HUES6 (cell line): ENCODE measurements around the gene IFI27.

ENCODE experiments used
- H3K27ac ChIP-seq: 2 replicates; pipeline ENCODE4 v1.7.0; 2013; ENCODE audit warnings: low read depth, mild to moderate bottlenecking, low read length, inconsistent platforms
- H3K27me3 ChIP-seq: 2 replicates; pipeline ENCODE4 v1.6.1; 2013; ENCODE audit warnings: low read length; ENCODE audit not compliant: control insufficient read depth, insufficient read depth
- H3K36me3 ChIP-seq: 2 replicates; pipeline ENCODE4 v1.6.1; 2013; ENCODE audit warnings: low read length; ENCODE audit not compliant: control insufficient read depth, insufficient read depth
- H3K4me1 ChIP-seq: 2 replicates; pipeline ENCODE4 v1.6.1; 2013; ENCODE audit warnings: low read length; ENCODE audit not compliant: control insufficient read depth, insufficient read depth
- H3K4me3 ChIP-seq: 2 replicates; pipeline ENCODE4 v1.5.1; 2013; ENCODE audit warnings: low read depth, low read length
- H3K9ac ChIP-seq: one replicate; pipeline ENCODE4 v1.6.1; 2013; ENCODE audit warnings: mild to moderate bottlenecking, low read length
- H3K9me3 ChIP-seq: 2 replicates; pipeline ENCODE4 v1.6.1; 2013; ENCODE audit warnings: low read depth, low read length; ENCODE audit not compliant: control insufficient read depth, insufficient read depth

The IFI27 gene

GRCh38 chr14:94081386-94081820 is 29.1 kb upstream of the IFI27 start:
- Histone ChIP-seq H3K4me1 (peaks cover 13% of the 10 kb centered on the region; the same call in 1 of the 2 replicates), H3K4me3 (peak overlapping the region; percentile 74), H3K36me3 (peaks cover 29% of the 10 kb centered on the region), H3K27ac (no peak overlapping the region), H3K9me3 (peaks cover 12% of the 10 kb centered on the region; the same call in 1 of the 2 replicates), H3K27me3 (no peaks in the 10 kb centered on the region), H3K9ac (peak overlapping the region; percentile 65)

DNA sequence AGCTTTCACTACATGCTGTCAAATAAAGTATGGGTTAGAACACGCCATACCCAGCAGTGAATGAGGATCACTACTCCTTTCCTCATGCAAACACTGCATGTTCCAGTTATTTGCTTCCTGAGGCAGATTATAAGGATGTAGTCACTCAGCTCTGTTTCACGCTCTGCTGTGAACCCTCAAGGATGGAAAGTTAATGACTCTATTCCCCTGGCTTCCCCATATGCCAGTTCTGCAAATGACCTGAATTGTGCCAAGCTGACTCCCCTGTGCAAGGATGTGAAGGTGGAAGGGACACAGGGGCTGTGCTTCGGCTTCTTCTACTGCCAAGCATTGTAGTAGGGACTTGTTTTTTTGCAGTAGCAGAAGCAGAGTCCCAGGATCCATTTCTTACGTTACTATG is 22.6 kb upstream of the IFI27 start:
- Histone ChIP-seq H3K4me3 (no peak overlapping the region), H3K9ac (no peak overlapping the region), H3K27me3 (no peaks in the 10 kb centered on the region), H3K9me3 (peaks cover 3% of the 10 kb centered on the region; the same call in 1 of the 2 replicates), H3K36me3 (no peaks in the 10 kb centered on the region), H3K4me1 (no peaks in the 10 kb centered on the region), H3K27ac (no peak overlapping the region)

DNA sequence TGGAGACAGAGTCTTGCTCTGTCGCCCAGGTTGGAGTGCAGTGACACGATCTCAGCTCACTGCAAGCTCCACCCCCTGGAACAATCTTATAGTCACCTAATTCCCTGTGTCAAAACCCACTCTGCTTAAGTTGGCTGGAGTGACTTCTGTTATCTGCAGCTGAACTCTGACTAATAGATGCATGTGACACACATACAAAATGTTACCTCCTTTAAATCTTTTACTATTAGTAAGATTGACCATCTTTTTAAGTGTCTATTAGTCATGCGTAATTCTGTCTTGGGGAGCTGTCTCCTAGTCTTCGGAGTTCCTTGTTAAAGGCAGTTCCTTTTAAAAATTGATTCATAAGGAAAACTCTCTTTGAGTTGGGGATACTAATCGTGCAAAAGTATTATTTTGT is 22.0 kb upstream of the IFI27 start:
- H3K4me3 ChIP-seq, result no peak overlapping the region
- no peaks in the 10 kb centered on the region for H3K36me3 ChIP-seq
- no peaks in the 10 kb centered on the region for H3K27me3 ChIP-seq
- no peak overlapping the region for H3K27ac ChIP-seq
- peaks cover 3% of the 10 kb centered on the region; the same call in 1 of the 2 replicates for H3K9me3 ChIP-seq
- H3K4me1 ChIP-seq, result no peaks in the 10 kb centered on the region
- H3K9ac ChIP-seq, result no peak overlapping the region

DNA sequence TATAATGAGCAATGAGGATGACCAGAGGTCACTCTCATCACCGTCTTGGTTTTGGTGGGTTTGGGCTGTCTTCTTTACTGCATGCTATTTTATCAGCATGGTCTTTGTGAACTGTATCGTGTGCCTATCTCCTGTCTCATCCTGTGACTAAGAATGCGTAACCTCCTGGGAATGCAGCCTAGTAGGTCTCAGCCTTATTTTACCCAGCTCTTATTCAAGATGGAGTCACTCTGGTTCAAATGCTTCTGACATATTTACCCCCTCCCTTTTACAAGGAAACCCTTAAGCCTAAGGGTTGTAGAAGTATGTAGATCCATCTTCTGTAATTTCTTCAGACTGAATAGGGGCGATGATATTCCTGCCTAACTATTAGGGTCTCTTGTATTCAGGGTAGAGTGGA is 21.1 kb upstream of the IFI27 start:
- no peak overlapping the region for H3K9ac ChIP-seq
- no peak overlapping the region for H3K4me3 ChIP-seq
- no peaks in the 10 kb centered on the region for H3K4me1 ChIP-seq
- H3K9me3 ChIP-seq, result peaks cover 3% of the 10 kb centered on the region; the same call in 1 of the 2 replicates
- no peaks in the 10 kb centered on the region for H3K36me3 ChIP-seq
- no peak overlapping the region for H3K27ac ChIP-seq
- no peaks in the 10 kb centered on the region for H3K27me3 ChIP-seq

DNA sequence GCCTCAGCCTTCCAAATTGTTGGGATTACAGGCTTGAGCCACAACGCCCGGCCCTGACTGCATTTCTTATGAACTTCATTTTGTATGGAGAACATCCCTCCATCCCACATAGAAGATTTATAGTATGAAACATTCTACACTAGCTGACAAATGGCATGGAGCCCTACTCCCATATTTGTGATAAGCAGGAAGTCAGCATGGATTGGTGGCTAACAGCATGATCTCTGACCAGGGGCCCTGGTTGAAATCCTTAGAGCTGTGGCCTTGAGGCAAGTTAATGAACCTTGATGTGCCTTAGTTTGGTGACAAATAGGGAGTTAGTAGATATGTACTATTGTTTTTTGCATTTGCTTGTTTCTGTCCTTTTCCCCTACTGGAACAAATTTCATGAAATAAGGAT is 17.1 kb upstream of the IFI27 start:
- H3K9me3 ChIP-seq, result no peaks in the 10 kb centered on the region
- H3K4me3 ChIP-seq, result no peak overlapping the region
- H3K36me3 ChIP-seq, result 0 out of 2 replicates have a peak, but pooled peaks cover 4% of the 10 kb centered on the region

GRCh38 chr14:94097091-94097490 is 13.4 kb upstream of the IFI27 start:
- H3K27ac ChIP-seq, result no peak overlapping the region
- no peak overlapping the region for H3K4me3 ChIP-seq
- 0 out of 2 replicates have a peak, but pooled peaks cover 15% of the 10 kb centered on the region for H3K36me3 ChIP-seq
- no peaks in the 10 kb centered on the region for H3K27me3 ChIP-seq
- no peak overlapping the region for H3K9ac ChIP-seq
- no peaks in the 10 kb centered on the region for H3K9me3 ChIP-seq
- H3K4me1 ChIP-seq, result no peaks in the 10 kb centered on the region

More for the DNA sequence above, 17.1 kb upstream of the IFI27 start:
- Histone ChIP-seq H3K9ac (no peak overlapping the region), H3K4me1 (no peaks in the 10 kb centered on the region), H3K27me3 (no peaks in the 10 kb centered on the region), H3K27ac (no peak overlapping the region)

- Histone ChIP-seq H3K9me3 (no peaks in the 10 kb centered on the region), H3K4me1 (no peaks in the 10 kb centered on the region), H3K4me3 (no peak overlapping the region), H3K27me3 (no peaks in the 10 kb centered on the region), H3K36me3 (peaks cover 20% of the 10 kb centered on the region), H3K27ac (no peak overlapping the region), H3K9ac (no peak overlapping the region)
Observed at GRCh38 chr14:94098326-94098992, 12.1 kb upstream of the IFI27 start.

DNA sequence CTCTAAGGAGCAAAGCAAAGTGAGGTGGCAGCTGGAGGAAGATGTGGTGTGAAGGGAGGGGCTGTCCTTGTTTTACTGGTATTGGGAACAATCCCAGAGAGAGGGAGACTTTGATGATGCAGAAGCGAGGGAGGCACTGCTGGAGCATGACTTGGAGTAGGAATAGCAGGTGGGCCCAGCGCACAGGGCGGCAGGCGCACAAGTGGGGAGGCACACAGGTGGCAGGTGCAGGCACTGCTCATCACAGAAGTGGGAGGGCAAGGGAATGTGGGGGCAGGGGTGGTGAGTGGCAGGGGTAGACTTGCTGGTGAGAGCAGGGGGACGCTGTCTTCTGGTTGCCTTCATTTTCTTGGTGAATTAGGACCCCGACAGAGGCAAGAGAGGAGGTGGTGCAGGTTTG is 11.5 kb upstream of the IFI27 start:
- Histone ChIP-seq H3K27ac (no peak overlapping the region), H3K9me3 (no peaks in the 10 kb centered on the region), H3K4me1 (no peaks in the 10 kb centered on the region), H3K27me3 (no peaks in the 10 kb centered on the region), H3K9ac (no peak overlapping the region), H3K36me3 (peaks cover 20% of the 10 kb centered on the region), H3K4me3 (no peak overlapping the region)

DNA sequence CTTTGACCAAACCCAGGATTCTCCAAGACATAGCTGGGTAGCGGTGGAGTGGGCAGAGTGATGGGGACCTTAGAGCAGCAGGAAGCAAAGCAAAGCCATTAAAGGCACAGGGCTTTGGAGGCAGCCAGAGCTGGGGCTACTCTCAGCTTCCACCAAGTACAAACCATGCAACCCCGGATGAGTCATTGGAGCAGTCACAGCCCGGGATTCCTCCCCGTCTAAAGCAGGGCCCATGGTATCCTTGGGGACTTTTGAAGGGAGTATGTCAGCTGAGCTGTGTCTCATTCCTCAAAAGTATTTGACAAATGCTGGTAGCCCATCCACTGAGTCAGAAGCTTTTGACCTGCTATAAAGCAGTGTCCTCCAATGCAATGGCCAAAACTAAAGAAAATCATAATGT is 9.7 kb upstream of the IFI27 start:
- Histone ChIP-seq H3K4me3 (no peak overlapping the region), H3K4me1 (no peaks in the 10 kb centered on the region), H3K27me3 (no peaks in the 10 kb centered on the region), H3K36me3 (peaks cover 20% of the 10 kb centered on the region), H3K27ac (no peak overlapping the region), H3K9ac (no peak overlapping the region), H3K9me3 (no peaks in the 10 kb centered on the region)

- no peaks in the 10 kb centered on the region for H3K27me3 ChIP-seq
- H3K36me3 ChIP-seq, result peaks cover 20% of the 10 kb centered on the region
- H3K9ac ChIP-seq, result no peak overlapping the region
- H3K27ac ChIP-seq, result no peak overlapping the region
- no peak overlapping the region for H3K4me3 ChIP-seq
- H3K9me3 ChIP-seq, result no peaks in the 10 kb centered on the region
- no peaks in the 10 kb centered on the region for H3K4me1 ChIP-seq
Observed at GRCh38 chr14:94101748-94102147, 8.8 kb upstream of the IFI27 start.

- Histone ChIP-seq H3K27ac (no peak overlapping the region), H3K9ac (no peak overlapping the region), H3K4me3 (no peak overlapping the region), H3K4me1 (no peaks in the 10 kb centered on the region), H3K9me3 (no peaks in the 10 kb centered on the region), H3K27me3 (no peaks in the 10 kb centered on the region), H3K36me3 (peaks cover 20% of the 10 kb centered on the region)
Observed at GRCh38 chr14:94102768-94103482, 7.6 kb upstream of the IFI27 start.
